ENCODE data around the gene CCR5. TPM values are rescaled to one million over a fixed set of nuclear protein-coding genes. Genes with fewer than 3 reads are reported as not detected.
A peak's percentile ranks its signal among the peaks of the same experiment; 100 is the strongest.

The CCR5 gene
- total RNA-seq, 4 donors from 2014 or later: 0.23 to 1.8 (median 0.44) TPM

DNA sequence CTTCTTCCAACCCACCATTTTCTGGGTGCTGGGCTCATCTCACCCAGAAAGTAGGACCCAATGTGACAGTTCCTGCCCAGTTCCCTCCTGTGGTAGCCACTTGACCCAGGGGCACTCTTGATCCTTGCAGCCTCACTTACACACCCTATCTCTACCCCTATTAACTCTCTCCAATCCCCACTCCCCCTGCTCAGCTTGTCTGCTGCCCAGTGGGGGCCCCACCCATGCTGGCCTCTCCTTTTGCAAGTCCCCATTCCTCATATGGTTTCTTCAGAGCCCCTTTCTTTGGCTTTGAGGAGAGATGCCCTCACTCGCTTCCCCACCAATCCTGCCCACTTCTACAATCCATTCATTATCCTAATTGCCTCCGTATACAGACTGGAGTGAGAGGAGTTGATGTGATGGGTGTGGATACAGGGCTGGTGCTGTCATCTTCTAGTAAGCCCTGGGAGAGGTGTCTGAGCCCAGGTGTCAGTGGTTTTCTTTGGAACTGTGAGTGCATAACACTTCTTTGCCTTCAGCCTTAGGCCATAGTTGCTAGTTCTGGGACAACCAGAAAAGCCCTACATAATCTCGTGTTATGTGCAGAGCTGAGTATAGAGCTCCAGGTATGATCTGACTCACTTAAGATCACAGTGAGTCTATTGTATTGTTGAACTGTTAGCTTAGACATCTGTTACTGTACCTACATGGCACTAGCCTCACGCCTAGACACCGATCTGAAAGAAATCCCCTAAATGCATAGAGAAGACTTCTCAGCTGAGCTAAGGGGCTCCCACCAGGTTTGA, 4.8 kb upstream of the CCR5 start:
- H3K4me3 ChIP-seq: no peak overlapping the region
- H3K4me1 ChIP-seq: no peaks in the 10 kb centered on the region
- H3K27ac ChIP-seq: no peak overlapping the region
- no peak for ATAC-seq
- peaks cover 41% of the 10 kb centered on the region for H3K27me3 ChIP-seq
- no peaks in the 10 kb centered on the region for H3K36me3 ChIP-seq
- 87 to 100% methylated on average over 1 to 3 of the region's 5 CpGs for WGBS, 2 donors (ENCODE audit: low coverage in 1 of 2)
- no peaks in the 10 kb centered on the region for H3K9me3 ChIP-seq
- TF ChIP-seq, protein P1, sequence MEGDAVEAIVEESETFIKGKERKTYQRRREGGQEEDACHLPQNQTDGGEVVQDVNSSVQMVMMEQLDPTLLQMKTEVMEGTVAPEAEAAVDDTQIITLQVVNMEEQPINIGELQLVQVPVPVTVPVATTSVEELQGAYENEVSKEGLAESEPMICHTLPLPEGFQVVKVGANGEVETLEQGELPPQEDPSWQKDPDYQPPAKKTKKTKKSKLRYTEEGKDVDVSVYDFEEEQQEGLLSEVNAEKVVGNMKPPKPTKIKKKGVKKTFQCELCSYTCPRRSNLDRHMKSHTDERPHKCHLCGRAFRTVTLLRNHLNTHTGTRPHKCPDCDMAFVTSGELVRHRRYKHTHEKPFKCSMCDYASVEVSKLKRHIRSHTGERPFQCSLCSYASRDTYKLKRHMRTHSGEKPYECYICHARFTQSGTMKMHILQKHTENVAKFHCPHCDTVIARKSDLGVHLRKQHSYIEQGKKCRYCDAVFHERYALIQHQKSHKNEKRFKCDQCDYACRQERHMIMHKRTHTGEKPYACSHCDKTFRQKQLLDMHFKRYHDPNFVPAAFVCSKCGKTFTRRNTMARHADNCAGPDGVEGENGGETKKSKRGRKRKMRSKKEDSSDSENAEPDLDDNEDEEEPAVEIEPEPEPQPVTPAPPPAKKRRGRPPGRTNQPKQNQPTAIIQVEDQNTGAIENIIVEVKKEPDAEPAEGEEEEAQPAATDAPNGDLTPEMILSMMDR (IDR thresholded peaks at IDR 0.05): no peak
- TF ChIP-seq POLR2A (IDR thresholded peaks at IDR 0.05) (no peak), EP300 (IDR thresholded peaks at IDR 0.05) (no peak), POLR2AphosphoS5 (IDR thresholded peaks at IDR 0.05) (no peak)

DNA sequence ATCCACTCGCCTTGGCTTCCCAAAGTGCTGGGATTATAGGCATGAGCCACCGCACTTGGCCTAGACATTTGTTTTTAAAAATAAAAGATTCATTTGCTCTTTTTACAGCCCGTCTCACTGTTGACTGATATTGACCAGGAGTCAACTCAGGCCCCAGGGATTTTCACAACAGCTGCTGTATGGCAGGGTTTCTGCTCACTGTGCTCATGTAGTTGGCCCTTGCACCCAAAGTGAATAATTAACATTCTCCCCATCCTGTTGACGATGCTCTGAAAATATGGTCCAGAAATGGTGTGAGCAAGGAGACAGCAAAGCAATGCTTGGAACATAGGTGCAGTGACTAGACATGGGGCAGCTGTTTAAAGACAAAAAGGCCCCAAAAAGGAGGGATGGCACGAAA, 2.9 kb upstream of the CCR5 start:
- 67 to 100% methylated on average over 1 to 5 of the region's 5 CpGs for WGBS, 2 donors (ENCODE audit: low coverage in 1 of 2)
- Histone ChIP-seq H3K36me3 (no peaks in the 10 kb centered on the region), H3K27me3 (peaks cover 52% of the 10 kb centered on the region), H3K4me3 (no peak overlapping the region), H3K4me1 (no peaks in the 10 kb centered on the region), H3K9me3 (no peaks in the 10 kb centered on the region), H3K27ac (no peak overlapping the region)
- TF ChIP-seq POLR2A (IDR thresholded peaks at IDR 0.05) (no peak), POLR2AphosphoS5 (IDR thresholded peaks at IDR 0.05) (no peak), EP300 (IDR thresholded peaks at IDR 0.05) (no peak)
- TF ChIP-seq, protein P1 (IDR thresholded peaks at IDR 0.05): no peak
- no peak for ATAC-seq

DNA sequence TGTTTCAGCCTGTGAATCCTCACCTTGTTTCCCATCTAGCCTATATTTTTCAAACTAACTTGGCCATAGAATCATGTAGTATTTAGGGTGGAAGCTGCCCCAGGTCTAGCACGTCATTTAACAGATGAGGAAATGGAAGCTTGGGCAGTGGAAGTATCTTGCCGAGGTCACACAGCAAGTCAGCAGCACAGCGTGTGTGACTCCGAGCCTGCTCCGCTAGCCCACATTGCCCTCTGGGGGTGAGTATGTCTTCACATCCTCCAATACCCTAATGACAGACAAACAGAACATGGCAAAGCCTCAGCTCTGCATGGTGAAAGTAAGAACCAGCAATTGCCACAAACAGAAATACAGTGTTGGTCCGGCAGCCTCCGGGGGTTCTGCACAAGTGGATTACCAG, 2.2 kb upstream of the CCR5 start:
- ATAC-seq: peak; percentile 78
- TF ChIP-seq, protein P1 (IDR thresholded peaks at IDR 0.05): peak in 1 of 4 experiments; percentile 32
- no peak for TF ChIP-seq POLR2AphosphoS5 (IDR thresholded peaks at IDR 0.05)
- Histone ChIP-seq H3K9me3 (no peaks in the 10 kb centered on the region), H3K36me3 (no peaks in the 10 kb centered on the region), H3K4me1 (no peaks in the 10 kb centered on the region), H3K4me3 (no peak overlapping the region), H3K27ac (no peak overlapping the region), H3K27me3 (peaks cover 60% of the 10 kb centered on the region)
- 68% methylated on average over 6 of the region's 7 CpGs; no CpG with 5 or more reads in 1 of the 2 donors for WGBS, 2 donors (ENCODE audit: low coverage in 1 of 2)

DNA sequence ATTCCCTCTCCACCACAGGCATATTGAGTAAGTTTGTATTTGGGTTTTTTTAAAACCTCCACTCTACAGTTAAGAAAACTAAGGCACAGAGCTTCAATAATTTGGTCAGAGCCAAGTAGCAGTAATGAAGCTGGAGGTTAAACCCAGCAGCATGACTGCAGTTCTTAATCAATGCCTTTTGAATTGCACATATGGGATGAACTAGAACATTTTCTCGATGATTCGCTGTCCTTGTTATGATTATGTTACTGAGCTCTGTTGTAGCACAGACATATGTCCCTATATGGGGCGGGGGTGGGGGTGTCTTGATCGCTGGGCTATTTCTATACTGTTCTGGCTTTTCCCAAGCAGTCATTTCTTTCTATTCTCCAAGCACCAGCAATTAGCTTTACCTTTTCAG, 1.6 kb upstream of the CCR5 start:
- Histone ChIP-seq H3K27ac (no peak overlapping the region), H3K4me1 (no peaks in the 10 kb centered on the region), H3K9me3 (no peaks in the 10 kb centered on the region), H3K36me3 (no peaks in the 10 kb centered on the region), H3K27me3 (peaks cover 63% of the 10 kb centered on the region), H3K4me3 (no peak overlapping the region)
- TF ChIP-seq POLR2A (IDR thresholded peaks at IDR 0.05) (no peak), EP300 (IDR thresholded peaks at IDR 0.05) (no peak), POLR2AphosphoS5 (IDR thresholded peaks at IDR 0.05) (no peak)
- TF ChIP-seq, protein P1 (IDR thresholded peaks at IDR 0.05): no peak
- 73 to 91% methylated on average over 4 of the region's 4 CpGs for WGBS, 2 donors (ENCODE audit: low coverage in 1 of 2)
- ATAC-seq: no peak

DNA sequence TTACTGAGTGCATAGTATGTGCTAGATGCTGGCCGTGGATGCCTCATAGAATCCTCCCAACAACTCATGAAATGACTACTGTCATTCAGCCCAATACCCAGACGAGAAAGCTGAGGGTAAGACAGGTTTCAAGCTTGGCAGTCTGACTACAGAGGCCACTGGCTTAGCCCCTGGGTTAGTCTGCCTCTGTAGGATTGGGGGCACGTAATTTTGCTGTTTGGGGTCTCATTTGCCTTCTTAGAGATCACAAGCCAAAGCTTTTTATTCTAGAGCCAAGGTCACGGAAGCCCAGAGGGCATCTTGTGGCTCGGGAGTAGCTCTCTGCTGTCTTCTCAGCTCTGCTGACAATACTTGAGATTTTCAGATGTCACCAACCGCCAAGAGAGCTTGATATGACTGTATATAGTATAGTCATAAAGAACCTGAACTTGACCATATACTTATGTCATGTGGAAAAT, 1.0 kb upstream of the CCR5 start:
- no peaks in the 10 kb centered on the region for H3K9me3 ChIP-seq
- no peaks in the 10 kb centered on the region for H3K4me1 ChIP-seq
- ATAC-seq: no peak
- peaks cover 69% of the 10 kb centered on the region for H3K27me3 ChIP-seq
- H3K4me3 ChIP-seq: no peak overlapping the region
- 67 to 71% methylated on average over 5 to 6 of the region's 6 CpGs for WGBS, 2 donors (ENCODE audit: low coverage in 1 of 2)
- TF ChIP-seq, protein P1 (IDR thresholded peaks at IDR 0.05): no peak
- H3K27ac ChIP-seq: no peak overlapping the region
- no peaks in the 10 kb centered on the region for H3K36me3 ChIP-seq
